Activated naive CD4-positive, alpha-beta T cell treated with anti-CD3 and anti-CD28 coated beads for 36 hours (primary cell): ENCODE results near the gene SMARCE1. TPM values are rescaled to one million over a fixed set of nuclear protein-coding genes. Genes with fewer than 3 reads are reported as not detected.

ENCODE experiments used
- CTCF ChIA-PET: fragments of 350-600 bp; sonication (Branson Sonifier 250); formaldehyde crosslinking; loops from one replicate; lab custom pipeline; 2021; ENCODE audit warnings: antibody characterized with exemption; lab: Charles Lee
- DNase-seq: peaks from one replicate; pipeline ENCODE4 v3.0.0-alpha.2; 2020
- H3K27ac Mint-ChIP-seq: one replicate; pipeline ENCODE4 v1.8.0; 2021; ENCODE audit warnings: mild to moderate bottlenecking, mixed read lengths
- H3K27me3 Mint-ChIP-seq: one replicate; pipeline ENCODE4 v1.8.0; 2021; ENCODE audit warnings: low read depth, mixed read lengths
- H3K36me3 Mint-ChIP-seq: one replicate; pipeline ENCODE4 v1.8.0; 2021; ENCODE audit warnings: low read depth, mixed read lengths
- H3K4me1 Mint-ChIP-seq: one replicate; pipeline ENCODE4 v1.8.0; 2021; ENCODE audit warnings: low read depth, mixed read lengths
- H3K4me3 Mint-ChIP-seq: one replicate; pipeline ENCODE4 v1.8.0; 2021; ENCODE audit warnings: mild to moderate bottlenecking, moderate library complexity, mixed read lengths
- H3K9me3 Mint-ChIP-seq: one replicate; pipeline ENCODE4 v1.8.0; 2021; ENCODE audit warnings: mixed read lengths
- intact Hi-C: fragments of 100-400 bp; cut with micrococcal nuclease; formaldehyde crosslinking; loops from one replicate; pipeline ENCODE4 v1.15.1; 2023
- total RNA-seq, 2 experiments: library from RNA; stranded (reverse); gene quantifications; one replicate each; pipeline ENCODE4 v1.2.3, GENCODE V29; 2021

SMARCE1 gene
- total RNA-seq, 2 experiments from 2014 or later = 102 to 112 TPM

GRCh38 chr17:40671282-40671681 lies 23.7 kb upstream of the SMARCE1 start:
- intact Hi-C loops = no loop called here
- H3K4me1 Mint-ChIP-seq = no peaks in the 10 kb centered on the region
- CTCF ChIA-PET = no interaction called here
- no peaks in the 10 kb centered on the region for H3K36me3 Mint-ChIP-seq
- no peak overlapping the region for H3K27ac Mint-ChIP-seq
- H3K27me3 Mint-ChIP-seq = peaks cover 6% of the 10 kb centered on the region
- no peak overlapping the region for H3K4me3 Mint-ChIP-seq
- H3K9me3 Mint-ChIP-seq = no peaks in the 10 kb centered on the region
- no peak for DNase-seq

- Mint-ChIP-seq H3K4me1 (peaks cover 6% of the 10 kb centered on the region), H3K36me3 (no peaks in the 10 kb centered on the region), H3K4me3 (no peak overlapping the region), H3K27me3 (peaks cover 17% of the 10 kb centered on the region), H3K27ac (no peak overlapping the region), H3K9me3 (no peaks in the 10 kb centered on the region)
- no peak for DNase-seq
- intact Hi-C loops = no loop called here
- CTCF ChIA-PET = no interaction called here
Observed at GRCh38 chr17:40666331-40666730, 18.7 kb upstream of the SMARCE1 start.

DNA sequence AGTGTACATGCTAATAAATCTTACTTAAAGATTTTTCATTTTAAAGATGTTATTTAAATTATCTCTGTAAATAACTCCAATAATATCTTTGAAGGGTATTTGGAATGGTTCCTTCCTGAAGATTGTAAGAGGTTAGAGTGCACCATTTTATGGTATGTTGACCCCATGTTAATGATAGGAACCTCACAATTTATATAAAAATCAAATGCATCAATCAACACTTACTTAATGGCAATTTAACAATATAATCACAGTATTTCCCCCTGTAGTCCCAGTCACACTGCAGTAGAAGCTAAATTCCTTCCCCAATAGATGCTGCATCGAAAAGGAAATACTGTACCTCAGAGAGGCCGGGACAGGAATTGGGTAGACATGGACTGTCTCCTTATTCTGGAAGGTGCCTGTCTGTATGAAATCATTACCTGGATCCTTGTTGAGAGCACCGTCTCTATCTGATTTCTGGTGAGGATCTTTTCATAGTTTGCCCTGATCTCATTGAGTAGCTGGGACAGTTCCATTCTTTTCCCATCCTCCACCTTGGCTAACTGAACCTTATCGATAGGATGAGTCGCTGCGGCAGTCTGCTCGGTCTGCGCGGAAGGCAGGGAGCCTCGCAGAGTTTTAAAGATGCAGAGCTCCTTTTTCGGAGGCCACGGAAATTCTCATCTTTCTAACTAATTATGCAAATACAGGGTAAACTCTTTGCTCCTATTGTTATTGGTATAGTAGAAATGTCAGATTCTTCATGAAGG lies 17.1 kb upstream of the SMARCE1 start, which contains the start of gene KRT222:
TSS of gene KRT222 (minus strand) at position 596 of the 752 bp plus-strand sequence. CDS start at position 518, 78 bp downstream.
- DNase-seq = no peak
- H3K9me3 Mint-ChIP-seq = no peaks in the 10 kb centered on the region
- peaks cover 11% of the 10 kb centered on the region for H3K4me1 Mint-ChIP-seq
- H3K4me3 Mint-ChIP-seq = peak within 1 kb of the TSS; percentile 58
- H3K27me3 Mint-ChIP-seq = peaks cover 17% of the 10 kb centered on the region
- no peaks in the 10 kb centered on the region for H3K36me3 Mint-ChIP-seq
- intact Hi-C loops = no loop called here
- CTCF ChIA-PET = no interaction called here
- H3K27ac Mint-ChIP-seq = no peak within 1 kb of the TSS

- H3K27ac Mint-ChIP-seq = no peak overlapping the region
- peaks cover 1% of the 10 kb centered on the region for H3K36me3 Mint-ChIP-seq
- peaks cover 14% of the 10 kb centered on the region for H3K4me1 Mint-ChIP-seq
- intact Hi-C loops = no loop called here
- no peak overlapping the region for H3K4me3 Mint-ChIP-seq
- CTCF ChIA-PET = interaction anchor here (0.5 to 1.1 kb wide), 2 partner anchors 18 to 143 kb away, joined by 3 read pairs; no protein-coding TSS in a partner anchor
- no peaks in the 10 kb centered on the region for H3K9me3 Mint-ChIP-seq
- H3K27me3 Mint-ChIP-seq = peaks cover 21% of the 10 kb centered on the region
- DNase-seq = no peak
Observed at GRCh38 chr17:40663252-40663651, 15.6 kb upstream of the SMARCE1 start.

GRCh38 chr17:40659911-40660310 lies 12.3 kb upstream of the SMARCE1 start:
- Mint-ChIP-seq H3K27me3 (peaks cover 10% of the 10 kb centered on the region), H3K27ac (no peak overlapping the region), H3K9me3 (no peaks in the 10 kb centered on the region), H3K36me3 (peaks cover 1% of the 10 kb centered on the region), H3K4me3 (no peak overlapping the region), H3K4me1 (peaks cover 11% of the 10 kb centered on the region)
- CTCF ChIA-PET = interaction anchor here (0.6 to 0.8 kb wide), 3 partner anchors 19 to 128 kb away, joined by 3 to 5 read pairs (median 3); no protein-coding TSS in a partner anchor
- peak; percentile 29 for DNase-seq
- intact Hi-C loops = no loop called here

DNA sequence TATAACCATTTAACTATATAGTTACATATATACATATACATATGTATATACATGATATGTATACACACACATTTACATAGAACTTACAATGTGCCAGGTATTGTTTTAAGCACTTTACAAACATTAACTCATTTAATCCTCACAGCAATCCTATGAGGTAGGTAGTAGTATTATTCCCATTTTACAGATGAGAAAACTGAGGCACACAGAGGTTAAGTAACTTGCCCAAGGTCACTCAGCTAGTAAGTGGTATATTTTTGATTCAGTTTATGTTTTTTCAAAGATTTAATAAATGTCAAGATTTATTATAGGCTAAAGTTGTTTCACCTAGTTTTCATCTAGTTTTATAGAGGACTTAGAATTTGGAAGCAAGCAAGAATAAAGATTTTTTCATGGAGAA lies 10.8 kb upstream of the SMARCE1 start:
- intact Hi-C loops = no loop called here
- H3K9me3 Mint-ChIP-seq = no peaks in the 10 kb centered on the region
- no peak for DNase-seq
- peaks cover 4% of the 10 kb centered on the region for H3K27me3 Mint-ChIP-seq
- H3K27ac Mint-ChIP-seq = no peak overlapping the region
- H3K4me3 Mint-ChIP-seq = no peak overlapping the region
- H3K36me3 Mint-ChIP-seq = peaks cover 1% of the 10 kb centered on the region
- peaks cover 8% of the 10 kb centered on the region for H3K4me1 Mint-ChIP-seq
- CTCF ChIA-PET = no interaction called here

- H3K27me3 Mint-ChIP-seq = no peaks in the 10 kb centered on the region
- peaks cover 7% of the 10 kb centered on the region for H3K36me3 Mint-ChIP-seq
- peaks cover 7% of the 10 kb centered on the region for H3K4me1 Mint-ChIP-seq
Observed at GRCh38 chr17:40651939-40652338, 4.3 kb upstream of the SMARCE1 start.

GRCh38 chr17:40648384-40648968 lies 858 bp upstream of the SMARCE1 start:
- H3K9me3 Mint-ChIP-seq = no peaks in the 10 kb centered on the region
- H3K36me3 Mint-ChIP-seq = peaks cover 19% of the 10 kb centered on the region
- peaks cover 30% of the 10 kb centered on the region for H3K4me1 Mint-ChIP-seq
- peak overlapping the region; percentile 87 for H3K4me3 Mint-ChIP-seq
- CTCF ChIA-PET = interaction anchor here (0.6 to 0.9 kb wide), 3 partner anchors 23 to 286 kb away, joined by 3 read pairs; no protein-coding TSS in a partner anchor
- peak; percentile 59 for DNase-seq
- peak overlapping the region; percentile 97 for H3K27ac Mint-ChIP-seq
- intact Hi-C loops = no loop called here
- H3K27me3 Mint-ChIP-seq = no peaks in the 10 kb centered on the region

More at GRCh38 chr17:40651939-40652338, 4.3 kb upstream of the SMARCE1 start:
- Mint-ChIP-seq H3K27ac (no peak overlapping the region), H3K9me3 (no peaks in the 10 kb centered on the region), H3K4me3 (no peak overlapping the region)
- CTCF ChIA-PET = no interaction called here
- intact Hi-C loops = no loop called here
- DNase-seq = no peak

DNA sequence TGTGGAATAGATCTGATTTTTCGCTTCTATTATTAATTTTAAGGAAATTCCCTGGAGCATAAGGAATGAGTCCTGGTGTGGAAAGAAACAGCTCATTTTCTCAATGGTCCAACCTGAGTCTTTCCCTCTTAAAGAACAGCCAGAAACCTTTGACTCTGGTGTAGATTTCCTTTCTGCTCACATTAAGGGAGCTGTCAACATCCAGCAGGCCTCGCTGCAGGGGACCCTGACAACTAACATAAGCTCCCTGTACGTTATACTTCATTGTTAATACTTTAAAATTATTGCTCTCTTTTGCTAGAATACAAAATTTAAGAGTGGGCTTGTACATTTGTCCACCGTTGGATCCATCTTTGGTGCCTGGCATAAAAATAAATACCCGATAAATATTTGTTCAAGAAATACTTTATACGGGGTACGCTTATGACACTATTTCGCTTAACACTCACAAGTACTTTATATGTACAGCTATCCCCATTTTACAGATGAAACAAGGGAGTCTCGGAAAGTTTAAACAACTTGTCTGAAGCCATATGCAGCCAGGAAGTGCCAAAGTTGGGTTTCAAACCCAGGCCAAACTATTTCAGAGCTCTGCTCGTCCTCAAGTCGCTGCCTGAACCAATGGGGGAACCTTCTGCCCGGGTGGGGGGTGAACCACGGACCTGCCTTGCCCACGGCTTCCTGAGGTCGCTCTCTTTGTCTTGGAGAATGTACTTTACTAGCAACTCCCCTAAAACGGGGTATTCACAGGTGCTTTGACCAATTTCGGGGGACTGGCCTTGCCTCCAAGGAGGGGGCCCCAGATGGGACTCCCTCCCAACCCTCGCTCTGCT lies 611 bp downstream of the SMARCE1 start:
- intact Hi-C loops = loop anchor here (2.0 kb wide), 1 partner anchor 26 kb away; no protein-coding TSS in a partner anchor
- peak overlapping the region; percentile 97 for H3K27ac Mint-ChIP-seq
- no peaks in the 10 kb centered on the region for H3K27me3 Mint-ChIP-seq
- H3K4me1 Mint-ChIP-seq = peaks cover 41% of the 10 kb centered on the region
- DNase-seq = peak; percentile 52
- peaks cover 30% of the 10 kb centered on the region for H3K36me3 Mint-ChIP-seq
- H3K4me3 Mint-ChIP-seq = peak overlapping the region; percentile 87
- CTCF ChIA-PET = interaction anchor here (0.5 to 3.4 kb wide), 5 partner anchors 22 to 81 kb away, joined by 3 to 8 read pairs (median 5); no protein-coding TSS in a partner anchor
- no peaks in the 10 kb centered on the region for H3K9me3 Mint-ChIP-seq

- Mint-ChIP-seq H3K4me3 (no peak overlapping the region), H3K36me3 (peaks cover 35% of the 10 kb centered on the region), H3K4me1 (peaks cover 45% of the 10 kb centered on the region), H3K27me3 (no peaks in the 10 kb centered on the region), H3K9me3 (no peaks in the 10 kb centered on the region), H3K27ac (no peak overlapping the region)
- intact Hi-C loops = loop anchor here (2.0 kb wide), 1 partner anchor 25 kb away; no protein-coding TSS in a partner anchor
- CTCF ChIA-PET = interaction anchor here (0.6 to 3.4 kb wide), 5 partner anchors 26 to 196 kb away, joined by 3 to 8 read pairs (median 3); no protein-coding TSS in a partner anchor
- DNase-seq = no peak
Observed at GRCh38 chr17:40645943-40646342, 1.7 kb downstream of the SMARCE1 start.

- CTCF ChIA-PET = interaction anchor here (0.8 to 3.4 kb wide), 3 partner anchors 10 to 111 kb away, joined by 3 to 8 read pairs (median 3); no protein-coding TSS in a partner anchor
- Mint-ChIP-seq H3K4me3 (no peak overlapping the region), H3K4me1 (peaks cover 50% of the 10 kb centered on the region), H3K27ac (no peak overlapping the region), H3K9me3 (no peaks in the 10 kb centered on the region), H3K36me3 (peaks cover 35% of the 10 kb centered on the region), H3K27me3 (no peaks in the 10 kb centered on the region)
- DNase-seq = no peak
- intact Hi-C loops = no loop called here
Observed at GRCh38 chr17:40645291-40645690, 2.3 kb downstream of the SMARCE1 start.

GRCh38 chr17:40637931-40638330 lies 9.7 kb downstream of the SMARCE1 start:
- CTCF ChIA-PET = no interaction called here
- Mint-ChIP-seq H3K4me1 (peaks cover 33% of the 10 kb centered on the region), H3K27ac (no peak overlapping the region), H3K4me3 (no peak overlapping the region), H3K27me3 (no peaks in the 10 kb centered on the region), H3K9me3 (no peaks in the 10 kb centered on the region), H3K36me3 (peaks cover 38% of the 10 kb centered on the region)
- DNase-seq = no peak
- intact Hi-C loops = no loop called here
